ENCODE results near the gene PRODH2. TPM values are rescaled to one million over a fixed set of nuclear protein-coding genes. Genes with fewer than 3 reads are reported as not detected.

Gene PRODH2
- total and polyA plus RNA-seq, 2 of the 13 experiments (the other 11 are each of a cell fraction or from before 2014, with no cell fraction given) = 86.7 to 118 TPM

- DNase-seq (ENCODE audit: low spot score) = no peak
- Histone ChIP-seq H3K36me3 (replicated peaks in 1 of 2; ENCODE audit: control insufficient read depth in 1 of 2, insufficient read depth in 2 of 2, low read length in 2 of 2) (peaks cover 3 to 24% of the 10 kb centered on the region in 2 experiments; a peak in 3 of 5 replicates), H3K9ac (ENCODE audit: insufficient read depth, low read depth, low read length) (no peak overlapping the region), H3K27me3 (ENCODE audit: control insufficient read depth in 1 of 2, insufficient read depth in 2 of 2, low read length in 2 of 2) (no peaks in the 10 kb centered on the region), H3K9me3 (ENCODE audit: low read length) (no peaks in the 10 kb centered on the region), H3K4me2 (ENCODE audit: low read depth, low read length) (no peak overlapping the region), H2AFZ (ENCODE audit: low read length) (no peak overlapping the region), H4K20me1 (ENCODE audit: insufficient read depth, low read length) (no peaks in the 10 kb centered on the region), H3K79me2 (ENCODE audit: insufficient read depth, low read length) (peaks cover 6% of the 10 kb centered on the region), H3K27ac (ENCODE audit: extremely low read length, insufficient read depth, low read length) (no peak overlapping the region), H3K4me3 (replicated peaks in 1 of 3; ENCODE audit: insufficient read depth in 1 of 3, low read depth in 2 of 3, low read length in 3 of 3) (no peak overlapping the region), H3K4me1 (ENCODE audit: insufficient read depth, low read length) (peaks cover 21% of the 10 kb centered on the region)
- intact Hi-C loops (cut with micrococcal nuclease; ENCODE audit: unreplicated experiment) = no loop called here
- WGBS (ENCODE audit: low lambda C conversion rate) = 97% methylated on average over 17 of the region's 17 CpGs
- no peak for FAIRE-seq
- no peak for ATAC-seq
- in situ Hi-C loops (cut with HindIII; ENCODE audit: extremely low pct_ligation_motif_present, low pct_unique_long_range_greater_than_20kb) = no loop called here
- ChIA-PET POLR2A (no interaction called here), CTCF (ENCODE audit: low intra/inter-chr PET ratio, low total read pairs) (no interaction called here)
- TF ChIP-seq SOX5 (CRISPR knock-in tag; IDR thresholded peaks at IDR 0.05; ENCODE audit: borderline replicate concordance) = no peak
- no peak for TF ChIP-seq KMT2A (CRISPR knock-in tag; IDR thresholded peaks at IDR 0.05)
- no peak for TF ChIP-seq ZNF816 (CRISPR knock-in tag; IDR thresholded peaks at IDR 0.05; ENCODE audit: borderline replicate concordance)
- no peak for TF ChIP-seq PAX8 (CRISPR knock-in tag; IDR thresholded peaks at IDR 0.05; ENCODE audit: borderline replicate concordance)
- TF ChIP-seq SKIL (CRISPR knock-in tag; IDR thresholded peaks at IDR 0.05; ENCODE audit: borderline replicate concordance) = no peak
- no peak for TF ChIP-seq ZFP90 (CRISPR knock-in tag; IDR thresholded peaks at IDR 0.05; ENCODE audit: borderline replicate concordance)
- no peak for TF ChIP-seq ZBTB7B (CRISPR knock-in tag; IDR thresholded peaks at IDR 0.05)
- TF ChIP-seq RFX5 (IDR thresholded peaks at IDR 0.05; ENCODE audit: low read depth, low read length) = no peak
- no peak for TF ChIP-seq SPEN (CRISPR knock-in tag; IDR thresholded peaks at IDR 0.05; ENCODE audit: low read depth)
- no TSS peak for BruUV-seq (replicated peaks)
These were observed 57.5 kb downstream of the PRODH2 start for GRCh38 chr19:35755131-35755549.
